Esophagus squamous epithelium (tissue), 4 donors: ENCODE measurements around the gene KCNJ18.
"Not testable (repeated sequence)": the region's sequence is repeated elsewhere in the genome, so short reads cannot be mapped to it uniquely, and the experiment has no call there.

Experiments
- CTCF ChIP-seq, 6 experiments: fragments of 450-650 bp in 4 of 6; fragments of 200-600 bp in 2 of 6; sonication (generic) in 2 of 6; IDR thresholded peaks; one replicate each; pipeline ENCODE4 v1.5.1; 2016 to 2019; ENCODE audit warnings: antibody characterized with exemption in 6 of 6, mild to moderate bottlenecking in 4 of 6, moderate library complexity in 4 of 6
- POLR2A ChIP-seq, 4 donors: fragments of 450-650 bp; IDR thresholded peaks; one replicate each; pipeline ENCODE4 v1.6.1; 2017; ENCODE audit warnings: antibody characterized with exemption in 4 of 4, mild to moderate bottlenecking in 4 of 4, moderate library complexity in 3 of 4

- not testable (repeated sequence) for TF ChIP-seq CTCF, POLR2A (IDR thresholded peaks at IDR 0.05)
These were observed 7.9 kb upstream of the KCNJ18 start for GRCh38 chr17:21684384-21684783.
